HCT116 (cell line): ENCODE measurements around the gene STAC2. TPM values are rescaled to one million over a fixed set of nuclear protein-coding genes. Genes with fewer than 3 reads are reported as not detected.

Source experiments
- ATAC-seq: fragments of 200-7000 bp; cut with Tn5 transposase; 2 replicates; pipeline ENCODE4 v1.9.1; 2020; ENCODE audit warnings: mild to moderate bottlenecking, moderate library complexity
- BruUV-seq: library from RNA; stranded (reverse); fragments of 400-500 nt; replicated peaks from 2 replicates; lab custom pipeline; 2021; lab: Mats Ljungman, UMichigan
- CTCF ChIA-PET: fragments of 300-600 bp; sonication (Branson Sonifier 250); formaldehyde crosslinking; loops from one replicate; lab custom pipeline; 2021; ENCODE audit warnings: antibody characterized with exemption; lab: Charles Lee
- POLR2A ChIA-PET: fragments of 300-600, 350-600 bp; sonication (Branson Sonifier 250); formaldehyde crosslinking; loops from one replicate; lab custom pipeline; 2021; ENCODE audit warnings: antibody characterized with exemption; lab: Charles Lee
- RAD21 ChIA-PET, 2 experiments: fragments of 300-600 bp; sonication (Branson Sonifier 250); formaldehyde crosslinking; loops; one replicate each; lab custom pipeline; 2023; ENCODE audit warnings: low total read pairs in 2 of 2; ENCODE audit not compliant: uncharacterized antibody in 2 of 2, unreplicated experiment in 2 of 2, low non-redundant PET in 1 of 2; lab: Charles Lee
- DNase-seq: peaks from one replicate; pipeline ENCODE4 v3.0.0-alpha.2; 2010; ENCODE audit warnings: low read depth, low spot score
- H2AFZ ChIP-seq: fragments of 200-600 bp; shearing (Covaris generic), sonication (generic); 2 replicates; pipeline ENCODE4 v1.6.1; 2017; ENCODE audit warnings: low read depth, mixed run types, mixed read lengths, antibody characterized with exemption, low read length; ENCODE audit not compliant: poor library complexity, severe bottlenecking
- H3K27ac ChIP-seq: 2 replicates; pipeline ENCODE4 v1.5.1; 2012; ENCODE audit warnings: low read depth, low read length
- H3K27me3 ChIP-seq: fragments of 200-600 bp; sonication (generic); 2 replicates; pipeline ENCODE4 v1.6.1; 2016; ENCODE audit warnings: mixed run types, low read length, mixed read lengths; ENCODE audit not compliant: insufficient read depth
- H3K36me3 ChIP-seq, 2 experiments: fragments of 200-500 bp in 1 of 2; fragments of 200-600 bp in 1 of 2; sonication (Bioruptor generic) in 1 of 2; sonication (generic) in 1 of 2; 2 replicates each; pipeline versions ENCODE4 v1.5.1 to v1.6.1; 2014 to 2016; ENCODE audit warnings: low read length in 2 of 2, inconsistent platforms in 1 of 2, mixed read lengths in 1 of 2, mixed run types in 1 of 2; ENCODE audit not compliant: insufficient read depth in 2 of 2, control insufficient read depth in 1 of 2
- H3K4me1 ChIP-seq, 2 experiments: fragments of 200-600 bp in 1 of 2; sonication (generic) in 1 of 2; 2 replicates each; pipeline versions ENCODE4 v1.5.1 to v1.6.1; 2012 to 2017; ENCODE audit warnings: low read length in 2 of 2, inconsistent platforms in 1 of 2, mild to moderate bottlenecking in 1 of 2, mixed read lengths in 1 of 2, mixed run types in 1 of 2, moderate library complexity in 1 of 2; ENCODE audit not compliant: insufficient read depth in 2 of 2, control insufficient read depth in 1 of 2
- H3K4me2 ChIP-seq: fragments of 200-600 bp; sonication (generic); 2 replicates; pipeline ENCODE4 v1.6.1; 2017; ENCODE audit warnings: mixed run types, low read length, mixed read lengths
- H3K4me3 ChIP-seq, 2 experiments: fragments of 200-600 bp in 1 of 2; sonication (generic) in 1 of 2; replicated peaks in 1 of 2; 2 replicates each; pipeline ENCODE4 v1.5.1; 2011 to 2016; ENCODE audit warnings: low read length in 2 of 2, control low read depth in 1 of 2, low read depth in 1 of 2, mild to moderate bottlenecking in 1 of 2, mixed read lengths in 1 of 2, mixed run types in 1 of 2
- H3K79me2 ChIP-seq: fragments of 200-600 bp; sonication (generic); 2 replicates; pipeline ENCODE4 v1.6.1; 2017; ENCODE audit warnings: mild to moderate bottlenecking, mixed run types, low read length, moderate library complexity, mixed read lengths; ENCODE audit not compliant: insufficient read depth
- H3K9ac ChIP-seq: fragments of 200-600 bp; sonication (generic); 2 replicates; pipeline ENCODE4 v1.6.1; 2016; ENCODE audit warnings: low read length, mixed read lengths
- H3K9me2 ChIP-seq: fragments of 200-600 bp; sonication (generic), shearing (Covaris generic); 2 replicates; pipeline ENCODE4 v1.6.1; 2017; ENCODE audit warnings: mixed run types, mild to moderate bottlenecking, moderate library complexity; ENCODE audit not compliant: insufficient read depth
- H3K9me3 ChIP-seq, 2 experiments: fragments of 200-500 bp in 1 of 2; fragments of 200-600 bp in 1 of 2; sonication (Bioruptor generic) in 1 of 2; sonication (generic) in 1 of 2; 2 replicates each; pipeline ENCODE4 v1.6.1; 2014 to 2017; ENCODE audit warnings: low read length in 2 of 2, mixed read lengths in 2 of 2, inconsistent platforms in 1 of 2, low read depth in 1 of 2, mild to moderate bottlenecking in 1 of 2, mixed run types in 1 of 2, moderate library complexity in 1 of 2; ENCODE audit not compliant: control insufficient read depth in 1 of 2, insufficient read depth in 1 of 2
- H4K20me1 ChIP-seq: fragments of 200-600 bp; sonication (generic), shearing (Covaris generic); 2 replicates; pipeline ENCODE4 v1.6.1; 2017; ENCODE audit warnings: mixed run types, mild to moderate bottlenecking, moderate library complexity; ENCODE audit not compliant: insufficient read depth
- CEBPB ChIP-seq: IDR thresholded peaks from 2 replicates; pipeline ENCODE4 v1.6.1; 2012; ENCODE audit warnings: low read depth
- EZH2 ChIP-seq: fragments of 200-600 bp; sonication (generic); IDR thresholded peaks from 2 replicates; pipeline ENCODE4 v1.6.1; 2017; ENCODE audit warnings: antibody characterized with exemption, mixed run types
- JUND ChIP-seq: IDR thresholded peaks from 2 replicates; pipeline ENCODE4 v1.6.1; 2012
- MAX ChIP-seq: IDR thresholded peaks from 2 replicates; pipeline ENCODE4 v1.6.1; 2012
- RAD21 ChIP-seq: IDR thresholded peaks from 2 replicates; pipeline ENCODE4 v1.6.1; 2012; ENCODE audit warnings: low read depth, mild to moderate bottlenecking
- SIN3A ChIP-seq: IDR thresholded peaks from 2 replicates; pipeline ENCODE4 v1.6.1; 2012; ENCODE audit warnings: low read depth
- SRF ChIP-seq: IDR thresholded peaks from 2 replicates; pipeline ENCODE4 v1.6.1; 2012; ENCODE audit warnings: low read depth
- TCF7L2 ChIP-seq: IDR thresholded peaks from 2 replicates; pipeline ENCODE4 v1.7.0; 2011; ENCODE audit warnings: borderline replicate concordance, inconsistent platforms; ENCODE audit not compliant: insufficient read depth, insufficient read length; ENCODE audit errors: extremely low read depth
- YY1 ChIP-seq: IDR thresholded peaks from 2 replicates; pipeline ENCODE4 v1.6.1; 2011; ENCODE audit warnings: low read length, low read depth, moderate library complexity, mild to moderate bottlenecking; ENCODE audit not compliant: insufficient replicate concordance; ENCODE audit errors: extremely low read depth
- intact Hi-C: fragments of 100-400 bp; cut with micrococcal nuclease; formaldehyde crosslinking; loops from 2 replicates; pipeline ENCODE4 v1.10.0; 2022
- total RNA-seq: library from RNA; stranded (reverse); gene quantifications from one replicate; pipeline ENCODE4 v1.2.1, GENCODE V29; 2021; ENCODE audit not compliant: unreplicated experiment

STAC2 gene
- total RNA-seq, 1 experiment from 2014 or later: not detected

GRCh38 chr17:39236981-39237441, 11.3 kb upstream of the STAC2 start:
- POLR2A ChIA-PET: interaction anchor here (3.8 kb wide), 1 partner anchor 37 kb away, joined by 16 read pairs; the partner anchor contains the start of gene RPL19
- no peaks in the 10 kb centered on the region for H3K9me3 ChIP-seq
- H4K20me1 ChIP-seq: no peaks in the 10 kb centered on the region
- peaks cover 18 to 46% of the 10 kb centered on the region in 2 experiments for H3K4me1 ChIP-seq
- no peaks in the 10 kb centered on the region for H3K36me3 ChIP-seq
- CTCF ChIA-PET: interaction anchor here (0.8 to 6.8 kb wide), 9 partner anchors 8 to 385 kb away, joined by 3 to 60 read pairs (median 7); partner anchors contain the start of gene RPL19
- intact Hi-C loops: loop anchor here (5.0 kb wide), 1 partner anchor 260 kb away; no protein-coding TSS in a partner anchor
- H3K27ac ChIP-seq: no peak overlapping the region
- H3K27me3 ChIP-seq: no peaks in the 10 kb centered on the region
- H3K4me3 ChIP-seq: no peak overlapping the region
- no peaks in the 10 kb centered on the region for H3K9me2 ChIP-seq
- DNase-seq (no peak), ATAC-seq (no peak)
- H3K4me2 ChIP-seq: no peak overlapping the region
- RAD21 ChIA-PET: interaction anchor here in 1 of 2 experiments (0.6 to 1.1 kb wide), 2 partner anchors 30 to 67 kb away, joined by 3 to 4 read pairs; no protein-coding TSS in a partner anchor
- no peaks in the 10 kb centered on the region for H3K79me2 ChIP-seq
- no peak overlapping the region for H3K9ac ChIP-seq
- no peak for TF ChIP-seq YY1
- TF ChIP-seq CEBPB: no peak
- TF ChIP-seq EZH2: no peak
- no peak for TF ChIP-seq SRF
- TF ChIP-seq RAD21: no peak
- no peak for TF ChIP-seq TCF7L2
- no peak for TF ChIP-seq MAX
- no peak for TF ChIP-seq JUND
- no peak overlapping the region for H2AFZ ChIP-seq
- BruUV-seq: no TSS peak

DNA sequence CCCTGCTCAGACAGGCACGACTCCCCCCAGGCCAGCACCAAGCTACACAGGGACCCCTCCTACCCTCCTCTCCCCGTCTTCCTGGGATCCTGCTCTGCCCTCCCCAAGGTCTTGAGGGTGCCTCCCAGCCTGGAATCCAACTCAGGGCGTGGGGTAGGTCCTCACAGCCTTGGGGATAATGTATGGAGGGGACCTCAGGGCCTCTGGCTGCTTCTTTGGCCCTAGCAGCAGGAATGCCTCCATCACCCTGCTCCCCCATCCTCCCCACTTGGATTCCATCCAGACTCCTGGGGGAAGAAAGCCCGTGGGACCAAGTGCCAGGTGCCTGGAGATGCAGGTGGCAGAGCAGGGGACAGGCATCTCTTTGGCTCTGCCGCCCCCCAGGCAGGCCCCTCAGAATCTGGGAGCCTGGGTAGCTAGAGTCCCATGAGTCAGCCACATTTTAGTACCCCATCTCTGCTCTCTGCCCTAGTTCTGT, 10.7 kb upstream of the STAC2 start:
- POLR2A ChIA-PET: interaction anchor here (1.4 to 3.8 kb wide), 3 partner anchors 30 to 37 kb away, joined by 5 to 16 read pairs (median 5); partner anchors contain the start of gene RPL19
- intact Hi-C loops: loop anchor here (5.0 kb wide), 1 partner anchor 259 kb away; no protein-coding TSS in a partner anchor

More for the DNA sequence above, 10.7 kb upstream of the STAC2 start:
- DNase-seq (no peak), ATAC-seq (no peak)
- BruUV-seq: no TSS peak
- H3K36me3 ChIP-seq: no peaks in the 10 kb centered on the region
- H4K20me1 ChIP-seq: no peaks in the 10 kb centered on the region
- no peak overlapping the region for H2AFZ ChIP-seq
- no peaks in the 10 kb centered on the region for H3K9me3 ChIP-seq
- TF ChIP-seq SIN3A: no peak
- no peak for TF ChIP-seq EZH2
- TF ChIP-seq MAX: no peak
- H3K4me2 ChIP-seq: no peak overlapping the region
- CTCF ChIA-PET: interaction anchor here (0.7 to 6.8 kb wide), 20 partner anchors 8 to 385 kb away, joined by 3 to 60 read pairs (median 6); partner anchors contain the start of gene RPL19
- H3K27ac ChIP-seq: no peak overlapping the region
- H3K9me2 ChIP-seq: no peaks in the 10 kb centered on the region
- no peaks in the 10 kb centered on the region for H3K27me3 ChIP-seq
- H3K9ac ChIP-seq: no peak overlapping the region
- no peaks in the 10 kb centered on the region for H3K79me2 ChIP-seq
- no peak overlapping the region for H3K4me3 ChIP-seq
- RAD21 ChIA-PET: interaction anchor here in 1 of 2 experiments (1.1 to 1.5 kb wide), 2 partner anchors 29 to 37 kb away, joined by 3 to 5 read pairs; partner anchors contain the start of gene RPL19
- H3K4me1 ChIP-seq: peaks cover 18 to 51% of the 10 kb centered on the region in 2 experiments
